HepG2 (cell line): ENCODE results near the gene RPS27A. TPM values are rescaled to one million over a fixed set of nuclear protein-coding genes. Genes with fewer than 3 reads are reported as not detected.
A peak's percentile ranks its signal among the peaks of the same experiment; 100 is the strongest.

Source experiments
- ARNT ChIP-seq: fragments of 450-650 bp; IDR thresholded peaks from 2 replicates; pipeline ENCODE4 v1.6.1; 2017
- BCL6 ChIP-seq: IDR thresholded peaks from 2 replicates; pipeline ENCODE4 v1.6.1; 2016; ENCODE audit warnings: missing genetic modification reagents, missing compliant biosample characterization
- CAMTA2 ChIP-seq: sonication (generic); formaldehyde crosslinking; IDR thresholded peaks from 2 replicates; pipeline ENCODE4 v1.4.0; 2020; ENCODE audit warnings: mild to moderate bottlenecking, missing genetic modification reagents, borderline replicate concordance
- FOXJ3 ChIP-seq: sonication (generic); formaldehyde crosslinking; IDR thresholded peaks from 2 replicates; pipeline ENCODE4 v1.4.0; 2020; ENCODE audit warnings: missing genetic modification reagents, mild to moderate bottlenecking, borderline replicate concordance
- HNRNPK ChIP-seq: fragments of 200-400 bp; formaldehyde crosslinking; IDR thresholded peaks from 2 replicates; pipeline ENCODE4 v1.6.1; 2018; ENCODE audit warnings: low read length, low read depth, moderate library complexity, mild to moderate bottlenecking; ENCODE audit not compliant: poor library complexity, severe bottlenecking
- PTBP1 ChIP-seq: fragments of 200-400 bp; formaldehyde crosslinking; IDR thresholded peaks from 2 replicates; pipeline ENCODE4 v1.6.1; 2018; ENCODE audit warnings: low read length, low read depth; ENCODE audit not compliant: poor library complexity, severe bottlenecking
- SCMH1 ChIP-seq: sonication (generic); formaldehyde crosslinking; IDR thresholded peaks from 2 replicates; pipeline ENCODE4 v1.9.0; 2021; ENCODE audit warnings: missing genetic modification reagents, mild to moderate bottlenecking, borderline replicate concordance
- ZFP36 ChIP-seq: fragments of 150-350 bp; IDR thresholded peaks from 2 replicates; pipeline ENCODE4 v1.6.1; 2018; ENCODE audit warnings: borderline replicate concordance, low read length, low read depth; ENCODE audit not compliant: partially characterized antibody
- ZKSCAN1 ChIP-seq: fragments of 150-350 bp; IDR thresholded peaks from 2 replicates; pipeline ENCODE4 v1.6.1; 2014; ENCODE audit warnings: low read length
- ZNF12 ChIP-seq: sonication (generic); formaldehyde crosslinking; IDR thresholded peaks from 2 replicates; pipeline ENCODE4 v1.5.0; 2020; ENCODE audit warnings: missing genetic modification reagents
- ZNF224 ChIP-seq: sonication (generic); formaldehyde crosslinking; IDR thresholded peaks from 2 replicates; pipeline ENCODE4 v1.5.0; 2020; ENCODE audit warnings: mild to moderate bottlenecking, missing genetic modification reagents
- ZNF260 ChIP-seq: sonication (generic); formaldehyde crosslinking; IDR thresholded peaks from 2 replicates; pipeline ENCODE4 v1.4.0; 2020; ENCODE audit warnings: missing genetic modification reagents, low read depth, mild to moderate bottlenecking, borderline replicate concordance
- ZNF292 ChIP-seq: sonication (generic); formaldehyde crosslinking; IDR thresholded peaks from 2 replicates; pipeline ENCODE4 v1.8.1; 2022; ENCODE audit warnings: mild to moderate bottlenecking, low read depth, missing genetic modification reagents, borderline replicate concordance
- ZNF333 ChIP-seq: sonication (generic); formaldehyde crosslinking; IDR thresholded peaks from 2 replicates; pipeline ENCODE4 v1.4.0; 2020; ENCODE audit warnings: mild to moderate bottlenecking, missing genetic modification reagents, borderline replicate concordance
- ZNF547 ChIP-seq: sonication (generic); formaldehyde crosslinking; IDR thresholded peaks from 2 replicates; pipeline ENCODE4 v1.5.1; 2020; ENCODE audit warnings: mild to moderate bottlenecking, missing genetic modification reagents
- ZNF569 ChIP-seq: sonication (generic); formaldehyde crosslinking; IDR thresholded peaks from 2 replicates; pipeline ENCODE4 v1.5.0; 2020; ENCODE audit warnings: mild to moderate bottlenecking, missing genetic modification reagents, moderate library complexity, borderline replicate concordance
- ZNF891 ChIP-seq: sonication (generic); formaldehyde crosslinking; IDR thresholded peaks from 2 replicates; pipeline ENCODE4 v1.5.0; 2020; ENCODE audit warnings: mild to moderate bottlenecking, missing genetic modification reagents
- polyA plus RNA-seq, 8 experiments: library from polyadenylated mRNA; depleted of rRNA in 3 of 8; stranded (reverse) in 7 of 8; unstranded in 1 of 8; fragments of >200 nt; fragmentation: Illumina TruSeq in 4 of 8; extraction: Trizol in 4 of 8; gene quantifications; 2 replicates each; pipeline versions ENCODE4 v1.2.1 to v1.2.3, GENCODE V29; 2011 to 2016; ENCODE audit warnings: low read depth in 4 of 8, missing spikeins in 1 of 8, mixed read lengths in 1 of 8; ENCODE audit not compliant: insufficient read depth in 1 of 8
- total RNA-seq, 5 experiments: library from RNA; depleted of rRNA; stranded (reverse); fragments of >200 nt; fragmentation: Illumina TruSeq; extraction: Trizol; gene quantifications; 2 replicates each; pipeline ENCODE4 v1.2.3, GENCODE V29; 2016; ENCODE audit warnings: low read depth in 1 of 5
- TF ChIP-seq, protein P1 (sequence below): sonication (generic); formaldehyde crosslinking; conservative IDR thresholded peaks from 2 replicates; pipeline ENCODE4 v1.8.0; 2022; ENCODE audit warnings: missing genetic modification reagents
- TF ChIP-seq, protein P2 (sequence below): IDR thresholded peaks from 2 replicates; pipeline ENCODE4 v1.6.1; 2016
- TF ChIP-seq, protein P3 (sequence below): sonication (generic); formaldehyde crosslinking; IDR thresholded peaks from 2 replicates; pipeline ENCODE4 v1.4.0; 2020; ENCODE audit warnings: mild to moderate bottlenecking, missing genetic modification reagents
- TF ChIP-seq, protein P4 (sequence below): sonication (generic); formaldehyde crosslinking; IDR thresholded peaks from 2 replicates; pipeline ENCODE4 v1.8.0; 2022; ENCODE audit warnings: missing genetic modification reagents, mild to moderate bottlenecking, borderline replicate concordance

RPS27A gene
- total and polyA plus RNA-seq, 2 of the 13 experiments (the other 11 are each of a cell fraction or from before 2014, with no cell fraction given), result 2,779 to 3,269 TPM

DNA sequence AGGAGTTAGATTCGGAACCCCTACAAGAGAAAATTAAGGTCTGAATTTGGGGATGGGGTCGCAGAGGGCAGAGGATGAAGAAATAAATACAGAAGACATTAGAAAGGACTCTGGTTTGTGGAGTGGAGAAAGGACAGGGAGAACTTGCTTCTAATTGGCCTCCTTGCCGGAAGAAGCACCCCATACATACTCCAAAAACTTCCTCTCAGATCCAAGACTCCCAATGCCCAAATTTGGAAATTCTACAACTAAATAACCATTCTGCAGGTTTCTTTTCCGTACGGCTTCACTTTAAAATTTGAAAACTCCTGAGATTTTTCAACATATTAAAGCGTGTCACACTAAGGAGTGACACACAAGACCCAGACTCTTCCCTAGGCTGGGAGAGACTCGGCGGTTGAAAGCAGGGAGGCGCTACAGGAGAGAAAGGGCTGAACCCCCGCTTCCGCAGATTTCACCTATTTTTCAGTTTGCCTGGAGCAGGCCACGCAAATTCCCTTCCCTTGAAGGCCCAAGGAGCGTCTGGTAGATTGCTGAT lies 873 bp upstream of the RPS27A start (continued):
- peak; percentile 20; the same call in 1 of the 2 replicates for TF ChIP-seq ZNF292
- TF ChIP-seq ZNF547 (CRISPR knock-in tag), result no peak
- TF ChIP-seq ZKSCAN1, result no peak
- no peak for TF ChIP-seq ZNF260 (CRISPR knock-in tag)
- 0 out of 2 replicates have a peak, but pooled peaks have one; percentile 39 for TF ChIP-seq ZNF333 (CRISPR knock-in tag)
- TF ChIP-seq HNRNPK, result no peak
- no peak for TF ChIP-seq BCL6
- TF ChIP-seq ZFP36, result no peak
- TF ChIP-seq ZNF224 (CRISPR knock-in tag), result no peak; the same call in 1 of the 2 replicates
- TF ChIP-seq, protein P1, sequence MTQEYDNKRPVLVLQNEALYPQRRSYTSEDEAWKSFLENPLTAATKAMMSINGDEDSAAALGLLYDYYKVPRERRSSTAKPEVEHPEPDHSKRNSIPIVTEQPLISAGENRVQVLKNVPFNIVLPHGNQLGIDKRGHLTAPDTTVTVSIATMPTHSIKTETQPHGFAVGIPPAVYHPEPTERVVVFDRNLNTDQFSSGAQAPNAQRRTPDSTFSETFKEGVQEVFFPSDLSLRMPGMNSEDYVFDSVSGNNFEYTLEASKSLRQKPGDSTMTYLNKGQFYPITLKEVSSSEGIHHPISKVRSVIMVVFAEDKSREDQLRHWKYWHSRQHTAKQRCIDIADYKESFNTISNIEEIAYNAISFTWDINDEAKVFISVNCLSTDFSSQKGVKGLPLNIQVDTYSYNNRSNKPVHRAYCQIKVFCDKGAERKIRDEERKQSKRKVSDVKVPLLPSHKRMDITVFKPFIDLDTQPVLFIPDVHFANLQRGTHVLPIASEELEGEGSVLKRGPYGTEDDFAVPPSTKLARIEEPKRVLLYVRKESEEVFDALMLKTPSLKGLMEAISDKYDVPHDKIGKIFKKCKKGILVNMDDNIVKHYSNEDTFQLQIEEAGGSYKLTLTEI (CRISPR knock-in tag), result no peak
- TF ChIP-seq ARNT, result no peak
- TF ChIP-seq ZNF569 (CRISPR knock-in tag), result no peak
- 0 out of 2 replicates have a peak, but pooled peaks have one; percentile 42 for TF ChIP-seq CAMTA2 (CRISPR knock-in tag)
- TF ChIP-seq ZNF12 (CRISPR knock-in tag), result peak; percentile 47; the same call in 1 of the 2 replicates
- TF ChIP-seq SCMH1 (CRISPR knock-in tag), result no peak
- TF ChIP-seq PTBP1, result no peak
- TF ChIP-seq, protein P2, sequence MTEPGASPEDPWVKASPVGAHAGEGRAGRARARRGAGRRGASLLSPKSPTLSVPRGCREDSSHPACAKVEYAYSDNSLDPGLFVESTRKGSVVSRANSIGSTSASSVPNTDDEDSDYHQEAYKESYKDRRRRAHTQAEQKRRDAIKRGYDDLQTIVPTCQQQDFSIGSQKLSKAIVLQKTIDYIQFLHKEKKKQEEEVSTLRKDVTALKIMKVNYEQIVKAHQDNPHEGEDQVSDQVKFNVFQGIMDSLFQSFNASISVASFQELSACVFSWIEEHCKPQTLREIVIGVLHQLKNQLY (CRISPR knock-in tag), result no peak
- TF ChIP-seq, protein P3, sequence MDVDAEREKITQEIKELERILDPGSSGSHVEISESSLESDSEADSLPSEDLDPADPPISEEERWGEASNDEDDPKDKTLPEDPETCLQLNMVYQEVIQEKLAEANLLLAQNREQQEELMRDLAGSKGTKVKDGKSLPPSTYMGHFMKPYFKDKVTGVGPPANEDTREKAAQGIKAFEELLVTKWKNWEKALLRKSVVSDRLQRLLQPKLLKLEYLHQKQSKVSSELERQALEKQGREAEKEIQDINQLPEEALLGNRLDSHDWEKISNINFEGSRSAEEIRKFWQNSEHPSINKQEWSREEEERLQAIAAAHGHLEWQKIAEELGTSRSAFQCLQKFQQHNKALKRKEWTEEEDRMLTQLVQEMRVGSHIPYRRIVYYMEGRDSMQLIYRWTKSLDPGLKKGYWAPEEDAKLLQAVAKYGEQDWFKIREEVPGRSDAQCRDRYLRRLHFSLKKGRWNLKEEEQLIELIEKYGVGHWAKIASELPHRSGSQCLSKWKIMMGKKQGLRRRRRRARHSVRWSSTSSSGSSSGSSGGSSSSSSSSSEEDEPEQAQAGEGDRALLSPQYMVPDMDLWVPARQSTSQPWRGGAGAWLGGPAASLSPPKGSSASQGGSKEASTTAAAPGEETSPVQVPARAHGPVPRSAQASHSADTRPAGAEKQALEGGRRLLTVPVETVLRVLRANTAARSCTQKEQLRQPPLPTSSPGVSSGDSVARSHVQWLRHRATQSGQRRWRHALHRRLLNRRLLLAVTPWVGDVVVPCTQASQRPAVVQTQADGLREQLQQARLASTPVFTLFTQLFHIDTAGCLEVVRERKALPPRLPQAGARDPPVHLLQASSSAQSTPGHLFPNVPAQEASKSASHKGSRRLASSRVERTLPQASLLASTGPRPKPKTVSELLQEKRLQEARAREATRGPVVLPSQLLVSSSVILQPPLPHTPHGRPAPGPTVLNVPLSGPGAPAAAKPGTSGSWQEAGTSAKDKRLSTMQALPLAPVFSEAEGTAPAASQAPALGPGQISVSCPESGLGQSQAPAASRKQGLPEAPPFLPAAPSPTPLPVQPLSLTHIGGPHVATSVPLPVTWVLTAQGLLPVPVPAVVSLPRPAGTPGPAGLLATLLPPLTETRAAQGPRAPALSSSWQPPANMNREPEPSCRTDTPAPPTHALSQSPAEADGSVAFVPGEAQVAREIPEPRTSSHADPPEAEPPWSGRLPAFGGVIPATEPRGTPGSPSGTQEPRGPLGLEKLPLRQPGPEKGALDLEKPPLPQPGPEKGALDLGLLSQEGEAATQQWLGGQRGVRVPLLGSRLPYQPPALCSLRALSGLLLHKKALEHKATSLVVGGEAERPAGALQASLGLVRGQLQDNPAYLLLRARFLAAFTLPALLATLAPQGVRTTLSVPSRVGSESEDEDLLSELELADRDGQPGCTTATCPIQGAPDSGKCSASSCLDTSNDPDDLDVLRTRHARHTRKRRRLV (CRISPR knock-in tag), result no peak
- no peak for TF ChIP-seq FOXJ3 (CRISPR knock-in tag)
- TF ChIP-seq ZNF891, result no peak
- TF ChIP-seq, protein P4, sequence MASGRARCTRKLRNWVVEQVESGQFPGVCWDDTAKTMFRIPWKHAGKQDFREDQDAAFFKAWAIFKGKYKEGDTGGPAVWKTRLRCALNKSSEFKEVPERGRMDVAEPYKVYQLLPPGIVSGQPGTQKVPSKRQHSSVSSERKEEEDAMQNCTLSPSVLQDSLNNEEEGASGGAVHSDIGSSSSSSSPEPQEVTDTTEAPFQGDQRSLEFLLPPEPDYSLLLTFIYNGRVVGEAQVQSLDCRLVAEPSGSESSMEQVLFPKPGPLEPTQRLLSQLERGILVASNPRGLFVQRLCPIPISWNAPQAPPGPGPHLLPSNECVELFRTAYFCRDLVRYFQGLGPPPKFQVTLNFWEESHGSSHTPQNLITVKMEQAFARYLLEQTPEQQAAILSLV (CRISPR knock-in tag), result 0 out of 2 replicates have a peak, but pooled peaks have one; percentile 29
